ENCODE results near the gene IRF3.
A peak's percentile ranks its signal among the peaks of the same experiment; 100 is the strongest.

Gene IRF3

DNA sequence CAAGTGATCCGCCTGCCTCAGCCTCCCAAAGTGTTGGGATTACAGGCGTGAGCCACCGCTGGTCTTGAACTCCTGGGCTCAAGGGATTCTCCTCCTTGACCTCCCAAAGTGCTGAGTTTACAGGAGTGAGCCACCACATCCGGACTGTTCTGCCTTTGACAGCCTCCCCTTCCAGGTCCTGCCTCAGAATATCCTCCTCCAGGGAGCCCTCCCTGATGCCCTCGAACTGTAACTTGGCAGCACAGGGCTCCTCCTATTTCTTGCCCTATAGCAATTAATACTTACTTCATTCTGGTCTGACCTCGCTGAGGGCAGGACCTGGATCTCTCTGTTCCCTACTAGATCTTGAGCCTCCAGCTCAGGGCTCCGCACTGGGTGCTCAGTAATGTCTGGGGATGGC is 31.2 kb upstream of the IRF3 start:
- no peaks in the 10 kb centered on the region for H3K27me3 ChIP-seq (ENCODE audit: insufficient read depth, poor library complexity, severe bottlenecking)
- TF ChIP-seq CTCF (IDR thresholded peaks at IDR 0.05; ENCODE audit: poor library complexity, severe bottlenecking) = no peak
- DNase-seq (ENCODE audit: low spot score) (no peak), ATAC-seq (ENCODE audit: low read depth) (no peak)
- 0 out of 2 replicates have a peak, but pooled peaks cover 4% of the 10 kb centered on the region for H3K36me3 ChIP-seq (ENCODE audit: low read depth)
- no peak overlapping the region for H3K27ac ChIP-seq (ENCODE audit: poor library complexity, severe bottlenecking)
- H3K4me1 ChIP-seq (ENCODE audit: insufficient read depth, poor library complexity, severe bottlenecking) = no peaks in the 10 kb centered on the region
- no peaks in the 10 kb centered on the region for H3K9me3 ChIP-seq (ENCODE audit: severe bottlenecking)
- no peak overlapping the region for H3K4me3 ChIP-seq (ENCODE audit: severe bottlenecking)

GRCh38 chr19:49696115-49696514 is 30.5 kb upstream of the IRF3 start:
- Histone ChIP-seq H3K27ac (ENCODE audit: poor library complexity, severe bottlenecking) (no peak overlapping the region), H3K9me3 (ENCODE audit: severe bottlenecking) (no peaks in the 10 kb centered on the region), H3K36me3 (ENCODE audit: low read depth) (0 out of 2 replicates have a peak, but pooled peaks cover 4% of the 10 kb centered on the region), H3K27me3 (ENCODE audit: insufficient read depth, poor library complexity, severe bottlenecking) (no peaks in the 10 kb centered on the region), H3K4me1 (ENCODE audit: insufficient read depth, poor library complexity, severe bottlenecking) (no peaks in the 10 kb centered on the region), H3K4me3 (ENCODE audit: severe bottlenecking) (no peak overlapping the region)
- no peak for ATAC-seq (ENCODE audit: low read depth)
- TF ChIP-seq CTCF (IDR thresholded peaks at IDR 0.05; ENCODE audit: poor library complexity, severe bottlenecking) = no peak
- DNase-seq (ENCODE audit: low spot score) = no peak

DNA sequence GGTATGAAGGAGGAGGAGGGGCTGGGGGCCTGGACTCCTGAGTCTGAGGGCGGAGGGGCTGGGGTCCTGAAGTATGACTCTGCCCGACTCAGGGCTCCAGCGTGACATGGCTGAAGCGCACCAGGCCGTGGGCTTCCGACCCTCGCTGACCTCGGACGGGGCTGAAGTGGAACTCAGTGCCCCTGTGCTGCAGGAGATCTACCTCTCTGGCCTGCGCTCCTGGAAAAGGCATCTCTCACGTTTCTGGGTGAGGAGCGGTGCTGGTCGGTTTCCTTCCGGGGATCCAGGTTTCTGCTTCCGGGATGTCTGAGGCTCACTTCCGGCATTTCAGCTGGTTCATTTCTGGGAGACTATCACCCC is 26.5 kb upstream of the IRF3 start:
- Histone ChIP-seq H3K4me3 (ENCODE audit: severe bottlenecking) (no peak overlapping the region), H3K4me1 (ENCODE audit: insufficient read depth, poor library complexity, severe bottlenecking) (no peaks in the 10 kb centered on the region), H3K36me3 (ENCODE audit: low read depth) (peaks cover 7% of the 10 kb centered on the region; the same call in 1 of the 2 replicates), H3K9me3 (ENCODE audit: severe bottlenecking) (no peaks in the 10 kb centered on the region), H3K27me3 (ENCODE audit: insufficient read depth, poor library complexity, severe bottlenecking) (no peaks in the 10 kb centered on the region), H3K27ac (ENCODE audit: poor library complexity, severe bottlenecking) (no peak overlapping the region)
- TF ChIP-seq CTCF (IDR thresholded peaks at IDR 0.05; ENCODE audit: poor library complexity, severe bottlenecking) = no peak
- DNase-seq (ENCODE audit: low spot score) = no peak
- ATAC-seq (ENCODE audit: low read depth) = no peak

DNA sequence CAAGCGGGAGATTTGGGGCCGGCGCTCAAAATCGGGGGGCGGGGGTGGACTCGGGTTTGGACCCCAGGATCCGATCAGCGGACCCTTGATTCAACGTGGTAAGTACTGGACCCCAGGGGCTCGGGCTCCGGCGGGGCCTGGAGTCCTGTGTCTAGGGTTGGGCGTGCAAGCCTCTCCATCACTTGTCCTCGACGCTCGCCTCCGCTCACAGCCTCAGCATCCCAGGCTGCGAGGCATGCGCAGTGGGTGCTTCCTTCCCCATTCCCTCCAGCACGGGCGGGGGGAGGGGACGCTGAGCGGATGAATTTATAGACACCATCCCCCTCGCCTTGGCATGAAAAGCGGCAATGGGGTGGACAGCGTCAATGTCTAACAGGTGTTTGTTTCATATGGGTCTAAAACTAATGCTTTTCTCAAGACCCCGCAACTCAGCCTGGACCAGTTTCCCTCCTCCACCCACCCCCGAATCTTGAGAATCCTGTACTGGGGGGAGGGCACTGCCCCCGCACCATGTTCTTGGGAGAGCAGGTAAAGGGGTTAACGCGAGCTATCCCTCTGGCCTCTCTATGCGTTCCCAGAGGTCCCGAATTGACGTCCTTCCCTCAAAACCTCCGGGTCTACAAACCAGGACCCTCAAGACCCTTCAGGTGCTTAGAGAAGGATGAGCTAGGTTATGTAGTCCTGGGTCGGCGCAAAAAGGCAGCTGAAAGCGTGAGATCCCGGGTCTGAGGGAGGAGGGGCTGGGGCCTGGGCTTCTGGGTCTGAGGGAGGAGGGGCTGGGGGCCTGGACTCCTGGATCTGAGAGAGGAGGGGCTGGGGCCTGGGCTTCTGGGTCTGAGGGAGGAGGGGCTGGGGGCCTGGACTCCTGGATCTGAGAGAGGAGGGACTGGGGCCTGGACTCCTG is 25.8 kb upstream of the IRF3 start:
- DNase-seq (ENCODE audit: low spot score) (peak; percentile 76), ATAC-seq (ENCODE audit: low read depth) (peak; percentile 42)
- no peak for TF ChIP-seq CTCF (IDR thresholded peaks at IDR 0.05; ENCODE audit: poor library complexity, severe bottlenecking)
- no peaks in the 10 kb centered on the region for H3K9me3 ChIP-seq (ENCODE audit: severe bottlenecking)
- no peaks in the 10 kb centered on the region for H3K4me1 ChIP-seq (ENCODE audit: insufficient read depth, poor library complexity, severe bottlenecking)
- peaks cover 7% of the 10 kb centered on the region; the same call in 1 of the 2 replicates for H3K36me3 ChIP-seq (ENCODE audit: low read depth)
- peak overlapping the region; percentile 40 for H3K4me3 ChIP-seq (ENCODE audit: severe bottlenecking)
- H3K27ac ChIP-seq (ENCODE audit: poor library complexity, severe bottlenecking) = peak overlapping the region; percentile 29
- H3K27me3 ChIP-seq (ENCODE audit: insufficient read depth, poor library complexity, severe bottlenecking) = no peaks in the 10 kb centered on the region
